Thoracic aorta (tissue), 2 donors: ENCODE results near the gene TUBA3C. TPM values are rescaled to one million over a fixed set of nuclear protein-coding genes. Genes with fewer than 3 reads are reported as not detected.

Experiments
- ATAC-seq: fragments of 150-250 bp; one replicate; pipeline ENCODE4 v1.8.0; 2017; ENCODE audit warnings: low read depth; ENCODE audit not compliant: insufficient number of reproducible peaks, low FRiP score
- DNase-seq: peaks from one replicate; pipeline ENCODE4 v3.0.0-alpha.2; 2020; ENCODE audit warnings: low spot score
- H3K27ac ChIP-seq, 2 donors: fragments of 200-600 bp; sonication (generic); 1 replicate in 1 of 2; 2 replicates in 1 of 2; pipeline ENCODE4 v1.5.1; 2016; ENCODE audit warnings: mild to moderate bottlenecking in 2 of 2, moderate library complexity in 2 of 2
- H3K27me3 ChIP-seq: fragments of 200-600 bp; sonication (generic); replicated peaks from 2 replicates; pipeline ENCODE4 v1.6.0; 2016; ENCODE audit warnings: mild to moderate bottlenecking; ENCODE audit not compliant: insufficient read depth
- H3K36me3 ChIP-seq: fragments of 200-600 bp; sonication (generic); one replicate; pipeline ENCODE4 v1.5.1; 2016
- H3K4me1 ChIP-seq, 2 donors: fragments of 200-600 bp; sonication (generic); 1 replicate in 1 of 2; 2 replicates in 1 of 2; pipeline versions ENCODE4 v1.5.1 to v1.6.0; 2016; ENCODE audit warnings: low read depth in 2 of 2, mild to moderate bottlenecking in 1 of 2; ENCODE audit not compliant: control insufficient read depth in 1 of 2
- H3K4me3 ChIP-seq: fragments of 200-600 bp; sonication (generic); 2 replicates; pipeline ENCODE4 v1.5.1; 2016; ENCODE audit warnings: mild to moderate bottlenecking
- H3K9me3 ChIP-seq: fragments of 200-600 bp; sonication (generic); 2 replicates; pipeline ENCODE4 v1.5.1; 2016
- total RNA-seq, 2 donors: library from RNA; depleted of rRNA; stranded (reverse); fragments of >200 nt; gene quantifications; one replicate each; pipeline versions ENCODE4 v1.1.0 to v1.2.3, GENCODE V29; 2016
- TF ChIP-seq, protein P1 (sequence below): fragments of 200-600 bp; sonication (generic); IDR thresholded peaks from one replicate; pipeline ENCODE4 v1.5.1; 2019; ENCODE audit warnings: antibody characterized with exemption

The TUBA3C gene
- total RNA-seq, 2 donors from 2014 or later, result not detected

DNA sequence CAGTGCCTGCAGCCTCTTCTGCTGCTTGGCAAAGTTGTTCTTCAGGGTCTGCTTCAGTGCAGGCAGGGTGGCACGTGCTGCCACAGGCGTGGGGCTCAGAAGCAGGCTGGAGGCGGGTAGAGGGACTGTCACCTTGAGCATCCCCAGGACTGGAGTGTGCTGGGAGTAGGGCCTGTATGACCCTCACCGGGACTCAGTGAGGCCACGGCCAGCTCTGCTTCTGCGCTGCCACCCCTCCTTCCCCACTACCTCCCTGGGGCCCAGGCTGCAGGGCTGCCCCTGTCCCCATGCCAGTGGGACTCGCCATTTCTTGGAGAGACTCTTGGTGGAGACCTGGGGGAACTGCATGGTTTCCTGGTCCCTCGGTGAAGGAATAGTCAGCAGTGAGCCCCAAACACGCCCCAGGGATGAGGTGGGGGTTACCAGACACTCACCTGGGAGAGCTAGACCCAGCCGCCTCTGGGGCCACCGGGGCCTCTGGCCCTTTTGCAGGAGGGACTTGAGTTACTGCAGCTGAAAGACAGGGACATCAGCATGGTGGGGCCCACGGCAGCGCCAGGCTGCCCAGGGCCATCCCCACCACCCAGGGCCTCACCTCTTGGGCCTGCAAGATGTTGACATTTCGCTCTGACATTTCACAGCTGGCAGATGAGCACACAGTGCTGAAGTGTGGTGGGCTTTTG is 29.9 kb downstream of the TUBA3C start:
- Histone ChIP-seq H3K27me3 (no peaks in the 10 kb centered on the region), H3K4me1 (no peaks in the 10 kb centered on the region), H3K9me3 (no peaks in the 10 kb centered on the region), H3K4me3 (no peak overlapping the region), H3K27ac (no peak overlapping the region), H3K36me3 (no peaks in the 10 kb centered on the region)
- DNase-seq (no peak), ATAC-seq (no peak)
- TF ChIP-seq, protein P1, sequence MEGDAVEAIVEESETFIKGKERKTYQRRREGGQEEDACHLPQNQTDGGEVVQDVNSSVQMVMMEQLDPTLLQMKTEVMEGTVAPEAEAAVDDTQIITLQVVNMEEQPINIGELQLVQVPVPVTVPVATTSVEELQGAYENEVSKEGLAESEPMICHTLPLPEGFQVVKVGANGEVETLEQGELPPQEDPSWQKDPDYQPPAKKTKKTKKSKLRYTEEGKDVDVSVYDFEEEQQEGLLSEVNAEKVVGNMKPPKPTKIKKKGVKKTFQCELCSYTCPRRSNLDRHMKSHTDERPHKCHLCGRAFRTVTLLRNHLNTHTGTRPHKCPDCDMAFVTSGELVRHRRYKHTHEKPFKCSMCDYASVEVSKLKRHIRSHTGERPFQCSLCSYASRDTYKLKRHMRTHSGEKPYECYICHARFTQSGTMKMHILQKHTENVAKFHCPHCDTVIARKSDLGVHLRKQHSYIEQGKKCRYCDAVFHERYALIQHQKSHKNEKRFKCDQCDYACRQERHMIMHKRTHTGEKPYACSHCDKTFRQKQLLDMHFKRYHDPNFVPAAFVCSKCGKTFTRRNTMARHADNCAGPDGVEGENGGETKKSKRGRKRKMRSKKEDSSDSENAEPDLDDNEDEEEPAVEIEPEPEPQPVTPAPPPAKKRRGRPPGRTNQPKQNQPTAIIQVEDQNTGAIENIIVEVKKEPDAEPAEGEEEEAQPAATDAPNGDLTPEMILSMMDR, result no peak

DNA sequence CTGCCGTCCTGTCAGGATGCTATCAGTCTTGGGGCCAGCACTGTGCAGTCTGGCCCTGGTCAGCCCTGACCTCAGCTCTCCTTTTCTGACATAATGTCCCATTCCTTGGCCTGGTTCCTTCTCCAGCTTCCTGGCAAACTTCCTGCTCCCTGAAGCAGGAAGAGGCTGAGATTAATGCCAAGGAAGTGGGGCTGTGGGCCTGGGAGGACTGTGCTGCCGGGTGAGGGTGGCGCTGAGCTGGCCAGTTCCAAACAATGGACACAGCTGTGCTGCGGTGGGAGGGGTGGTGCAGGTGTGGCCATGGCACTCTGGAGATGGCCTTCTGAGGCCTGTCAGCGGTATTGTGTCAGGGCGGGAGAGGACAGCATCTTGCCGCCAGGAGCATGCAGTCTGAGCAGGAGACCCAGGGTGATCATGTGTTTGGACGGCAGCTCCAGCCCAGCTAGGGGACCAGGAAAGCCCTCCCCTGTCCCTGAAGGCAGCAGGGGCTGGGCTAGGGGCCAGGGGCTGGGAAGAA is 30.9 kb downstream of the TUBA3C start:
- Histone ChIP-seq H3K4me1 (no peaks in the 10 kb centered on the region), H3K36me3 (no peaks in the 10 kb centered on the region), H3K9me3 (no peaks in the 10 kb centered on the region), H3K27me3 (no peaks in the 10 kb centered on the region), H3K27ac (no peak overlapping the region), H3K4me3 (no peak overlapping the region)
- TF ChIP-seq, protein P1, result no peak
- DNase-seq (no peak), ATAC-seq (no peak)

DNA sequence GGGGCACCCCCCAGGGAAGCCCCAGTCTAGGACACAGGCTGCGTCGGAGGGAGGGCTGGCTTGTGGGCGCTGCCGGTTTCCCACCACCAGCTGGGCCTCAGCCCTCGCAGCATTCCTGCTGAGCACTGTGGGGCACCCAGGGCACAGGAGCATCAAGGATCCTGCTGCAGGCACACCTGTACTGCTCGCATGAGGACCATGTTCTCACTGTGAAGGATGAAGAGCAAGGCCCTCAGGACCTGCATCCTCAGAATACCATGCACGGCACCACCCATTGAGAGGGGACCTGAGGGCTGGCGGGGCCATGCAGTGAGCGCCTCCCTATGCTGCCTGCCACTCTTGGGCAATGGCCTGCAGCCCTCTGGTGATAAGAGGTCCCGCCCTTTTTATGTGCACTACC is 31.4 kb downstream of the TUBA3C start:
- DNase-seq (no peak), ATAC-seq (no peak)
- H3K36me3 ChIP-seq, result no peaks in the 10 kb centered on the region

GRCh38 chr13:19148561-19148960 is 33.1 kb downstream of the TUBA3C start:
- no peaks in the 10 kb centered on the region for H3K36me3 ChIP-seq
- TF ChIP-seq, protein P1, result no peak
- ATAC-seq, result no peak
- no peaks in the 10 kb centered on the region for H3K4me1 ChIP-seq
- no peak overlapping the region for H3K4me3 ChIP-seq
- no peak overlapping the region for H3K27ac ChIP-seq
- no peaks in the 10 kb centered on the region for H3K27me3 ChIP-seq
- no peaks in the 10 kb centered on the region for H3K9me3 ChIP-seq
- no peak for DNase-seq

More for the DNA sequence above, 31.4 kb downstream of the TUBA3C start:
- H3K9me3 ChIP-seq, result no peaks in the 10 kb centered on the region
- no peaks in the 10 kb centered on the region for H3K4me1 ChIP-seq
- H3K4me3 ChIP-seq, result no peak overlapping the region
- TF ChIP-seq, protein P1, result no peak
- H3K27me3 ChIP-seq, result no peaks in the 10 kb centered on the region
- H3K27ac ChIP-seq, result no peak overlapping the region
